HAP-1 (cell line): Measurements from ENCODE around the gene FRAS1.
"Not testable (repeated sequence)": the region's sequence is repeated elsewhere in the genome, so short reads cannot be mapped to it uniquely, and the experiment has no call there.

Experiments
- DNase-seq, 2 experiments: peaks; one replicate each; pipeline ENCODE4 v3.0.0-alpha.2; 2016 to 2020; ENCODE audit warnings: low spot score in 2 of 2
- H3K27me3 ChIP-seq: fragments of 250-450 bp; sonication (Bioruptor Pico); 2 replicates; pipeline ENCODE4 v1.5.1; 2020; ENCODE audit warnings: low read depth, mild to moderate bottlenecking, moderate library complexity
- H3K36me3 ChIP-seq: fragments of 250-450 bp; sonication (Bioruptor Pico); replicated peaks from 2 replicates; pipeline ENCODE4 v1.5.1; 2020; ENCODE audit warnings: mild to moderate bottlenecking
- H3K4me1 ChIP-seq: fragments of 250-450 bp; sonication (Bioruptor Pico); 2 replicates; pipeline ENCODE4 v1.5.1; 2020; ENCODE audit warnings: mild to moderate bottlenecking
- H3K4me3 ChIP-seq: fragments of 250-450 bp; sonication (Bioruptor Pico); 2 replicates; pipeline ENCODE4 v1.5.1; 2020; ENCODE audit warnings: mild to moderate bottlenecking, moderate library complexity
- H3K9me3 ChIP-seq: fragments of 250-450 bp; sonication (Bioruptor Pico); 2 replicates; pipeline ENCODE4 v1.5.1; 2020; ENCODE audit warnings: mild to moderate bottlenecking, moderate library complexity
- in situ Hi-C: fragments of 300-500 bp; cut with MboI; formaldehyde crosslinking; loops from 3 replicates; pipeline ENCODE4 v1.14.3; 2020; ENCODE audit warnings: low sequenced_read_pairs, inconsistent platforms, mixed read lengths

Gene FRAS1

GRCh38 chr4:78100060-78100459 lies 42.9 kb downstream of the FRAS1 start:
- in situ Hi-C loops, result no loop called here
- no peak for DNase-seq
- Histone ChIP-seq H3K9me3 (no peaks in the 10 kb centered on the region), H3K36me3 (no peaks in the 10 kb centered on the region), H3K4me1 (no peaks in the 10 kb centered on the region), H3K27me3 (no peaks in the 10 kb centered on the region), H3K4me3 (no peak overlapping the region)

GRCh38 chr4:78119698-78120097 lies 62.6 kb downstream of the FRAS1 start:
- no peak for DNase-seq
- Histone ChIP-seq H3K4me1 (no peaks in the 10 kb centered on the region), H3K36me3 (no peaks in the 10 kb centered on the region), H3K27me3 (no peaks in the 10 kb centered on the region), H3K9me3 (no peaks in the 10 kb centered on the region; the same call in 1 of the 2 replicates), H3K4me3 (no peak overlapping the region)
- in situ Hi-C loops, result no loop called here

DNA sequence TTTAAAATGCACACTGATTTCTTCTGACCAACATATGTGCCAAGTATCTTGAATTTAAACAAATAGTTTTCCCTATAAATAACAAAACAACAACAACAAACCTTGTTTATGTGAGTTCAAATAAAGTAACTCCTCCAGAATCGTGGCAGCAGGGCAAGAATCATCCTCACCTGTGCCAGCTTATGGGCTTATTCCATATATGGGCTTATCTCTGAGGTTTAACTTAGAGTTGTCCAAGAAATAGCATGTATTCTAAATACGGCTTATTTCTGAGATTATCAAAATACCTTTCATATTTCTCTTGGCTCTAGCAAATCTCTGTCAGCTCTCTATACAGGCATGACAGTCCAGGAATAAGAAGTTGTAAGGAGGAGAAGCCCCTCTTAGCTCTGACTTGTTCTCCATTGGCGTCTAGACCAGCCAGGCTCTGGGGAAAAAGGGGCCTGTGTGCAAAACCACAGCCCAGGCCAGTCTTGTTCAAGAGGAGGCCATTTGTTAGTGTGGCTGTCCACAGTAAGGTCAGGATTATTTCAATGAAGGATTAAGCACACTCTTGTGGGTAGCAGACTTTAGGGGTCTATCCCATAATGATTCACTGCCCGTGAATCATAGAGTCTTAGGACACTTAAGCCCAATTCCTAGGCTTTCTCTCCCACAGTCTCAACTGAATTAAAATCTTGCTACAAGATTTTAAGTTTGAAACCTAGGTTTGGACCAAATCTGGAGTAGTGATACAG lies 63.2 kb downstream of the FRAS1 start:
- H3K4me1 ChIP-seq, result no peaks in the 10 kb centered on the region
- no peaks in the 10 kb centered on the region for H3K36me3 ChIP-seq
- H3K4me3 ChIP-seq, result no peak overlapping the region
- DNase-seq, result no peak
- in situ Hi-C loops, result no loop called here
- H3K9me3 ChIP-seq, result no peaks in the 10 kb centered on the region; the same call in 1 of the 2 replicates
- H3K27me3 ChIP-seq, result no peaks in the 10 kb centered on the region

DNA sequence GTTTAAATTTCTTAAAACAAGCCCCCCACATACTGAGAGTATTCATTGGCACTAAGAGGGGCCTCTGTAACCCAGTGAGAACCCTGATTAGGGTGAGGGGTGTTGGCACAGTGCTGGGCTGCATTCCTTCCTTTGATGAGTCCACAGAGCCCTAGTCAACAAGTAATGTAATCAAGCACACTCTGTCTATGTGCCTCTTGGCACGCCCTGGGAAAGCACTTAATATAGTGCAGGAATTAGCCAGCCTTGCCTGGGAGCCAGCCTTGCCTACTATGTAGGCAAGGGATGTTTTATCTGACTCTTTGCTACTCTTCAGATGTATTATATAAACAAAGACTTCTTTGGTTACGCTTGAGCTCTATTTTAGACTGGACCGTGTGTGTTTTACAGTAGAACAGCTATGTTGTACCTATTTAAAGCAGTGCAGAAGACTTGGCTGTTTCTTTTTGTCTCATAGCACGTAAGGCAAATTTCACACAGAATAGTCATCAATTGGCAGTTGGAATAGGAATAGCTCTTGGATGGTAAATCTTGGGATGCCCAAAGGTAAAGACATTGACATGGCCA lies 64.3 kb downstream of the FRAS1 start:
- no peaks in the 10 kb centered on the region; the same call in 1 of the 2 replicates for H3K9me3 ChIP-seq
- no peaks in the 10 kb centered on the region for H3K4me1 ChIP-seq
- DNase-seq, result no peak
- no peak overlapping the region for H3K4me3 ChIP-seq
- in situ Hi-C loops, result no loop called here
- no peaks in the 10 kb centered on the region for H3K36me3 ChIP-seq
- no peaks in the 10 kb centered on the region for H3K27me3 ChIP-seq

GRCh38 chr4:78125834-78126331 lies 68.8 kb downstream of the FRAS1 start:
- peak in 1 of 2 experiments; percentile 63 for DNase-seq
- H3K9me3 ChIP-seq, H3K27me3 ChIP-seq, in situ Hi-C loops, H3K36me3 ChIP-seq, H3K4me1 ChIP-seq, H3K4me3 ChIP-seq: not testable (repeated sequence)

DNA sequence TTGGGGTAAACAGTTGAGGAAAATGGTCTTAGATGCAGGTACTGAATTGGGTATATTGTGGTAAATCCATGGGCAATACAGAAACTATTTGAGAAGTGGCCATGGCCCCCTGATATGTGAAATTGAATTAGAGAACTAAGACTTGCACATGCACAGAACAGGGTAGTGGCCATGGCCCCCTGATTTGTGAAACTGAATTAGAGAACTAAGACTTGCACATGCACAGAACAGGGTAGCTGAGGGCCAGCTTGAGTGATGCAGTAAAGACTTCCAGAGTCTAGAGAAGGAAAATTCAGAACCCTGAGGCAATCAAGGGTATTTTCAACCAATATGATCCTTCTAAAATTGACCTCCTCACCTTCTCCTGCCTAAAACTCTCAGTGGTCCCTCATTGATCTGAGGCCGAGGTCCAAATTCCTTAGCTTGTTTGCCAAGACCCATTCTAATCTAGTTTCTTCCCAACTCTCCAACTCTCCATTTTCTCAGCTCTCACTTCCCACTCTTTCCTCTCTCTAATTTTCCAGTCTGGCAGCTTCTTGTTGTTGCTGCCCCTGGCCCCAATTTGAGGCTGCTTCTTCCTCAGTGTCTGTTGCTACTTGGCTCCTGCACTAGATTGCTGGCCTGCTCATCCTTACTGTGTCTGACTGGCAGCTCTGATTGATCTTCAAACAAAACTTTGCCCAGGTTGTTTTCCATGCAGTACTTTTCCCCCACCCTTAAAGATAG lies 72.4 kb downstream of the FRAS1 start:
- H3K36me3 ChIP-seq, result no peaks in the 10 kb centered on the region
- no peak for DNase-seq
- H3K4me1 ChIP-seq, result peaks cover 4% of the 10 kb centered on the region
- in situ Hi-C loops, result no loop called here
- no peaks in the 10 kb centered on the region for H3K27me3 ChIP-seq
- H3K4me3 ChIP-seq, result no peak overlapping the region
- H3K9me3 ChIP-seq, result no peaks in the 10 kb centered on the region; the same call in 1 of the 2 replicates

DNA sequence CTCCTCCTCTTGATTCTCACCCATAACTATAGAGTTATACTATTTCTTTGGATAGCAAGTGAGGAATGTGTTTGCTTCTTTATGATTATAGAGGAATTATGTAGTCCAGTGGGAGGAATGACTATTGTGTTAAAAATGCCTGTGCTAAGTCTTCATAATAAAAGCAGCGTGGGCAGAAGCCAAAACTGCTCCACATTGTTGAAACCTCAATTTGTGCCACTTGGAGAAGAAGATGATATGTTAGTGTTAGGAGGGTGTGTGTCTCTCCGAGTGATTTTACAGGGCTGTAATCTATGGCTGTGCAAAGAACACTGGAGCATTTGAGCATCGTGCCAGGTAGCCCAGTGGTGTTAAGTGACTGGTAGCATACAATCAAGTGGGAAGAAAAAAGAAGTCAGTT lies 74.3 kb downstream of the FRAS1 start:
- Histone ChIP-seq H3K4me1 (peaks cover 4% of the 10 kb centered on the region), H3K36me3 (no peaks in the 10 kb centered on the region), H3K9me3 (no peaks in the 10 kb centered on the region; the same call in 1 of the 2 replicates), H3K27me3 (no peaks in the 10 kb centered on the region), H3K4me3 (no peak overlapping the region)
- in situ Hi-C loops, result no loop called here
- peak in 1 of 2 experiments; percentile 36 for DNase-seq

- H3K27me3 ChIP-seq, result no peaks in the 10 kb centered on the region
- H3K4me1 ChIP-seq, result peaks cover 4% of the 10 kb centered on the region
- H3K4me3 ChIP-seq, result no peak overlapping the region
- H3K36me3 ChIP-seq, result no peaks in the 10 kb centered on the region
- DNase-seq, result no peak
- H3K9me3 ChIP-seq, result no peaks in the 10 kb centered on the region
- in situ Hi-C loops, result no loop called here
Observed at GRCh38 chr4:78136109-78137081, 79.3 kb downstream of the FRAS1 start.

GRCh38 chr4:78137532-78137931 lies 80.4 kb downstream of the FRAS1 start:
- H3K36me3 ChIP-seq, result no peaks in the 10 kb centered on the region
- no peaks in the 10 kb centered on the region for H3K9me3 ChIP-seq
- DNase-seq, result no peak
- in situ Hi-C loops, result no loop called here
- H3K4me3 ChIP-seq, result no peak overlapping the region
- no peaks in the 10 kb centered on the region for H3K27me3 ChIP-seq
- H3K4me1 ChIP-seq, result no peaks in the 10 kb centered on the region

- H3K4me3 ChIP-seq, result no peak overlapping the region
- H3K27me3 ChIP-seq, result no peaks in the 10 kb centered on the region
- H3K9me3 ChIP-seq, result no peaks in the 10 kb centered on the region
- in situ Hi-C loops, result no loop called here
- no peaks in the 10 kb centered on the region for H3K4me1 ChIP-seq
- DNase-seq, result no peak
- H3K36me3 ChIP-seq, result no peaks in the 10 kb centered on the region
Observed at GRCh38 chr4:78138252-78138651, 81.1 kb downstream of the FRAS1 start.

- Histone ChIP-seq H3K4me1 (no peaks in the 10 kb centered on the region), H3K36me3 (no peaks in the 10 kb centered on the region), H3K27me3 (no peaks in the 10 kb centered on the region), H3K9me3 (no peaks in the 10 kb centered on the region), H3K4me3 (no peak overlapping the region)
- in situ Hi-C loops, result no loop called here
- no peak for DNase-seq
Observed at GRCh38 chr4:78143634-78144033, 86.5 kb downstream of the FRAS1 start.

DNA sequence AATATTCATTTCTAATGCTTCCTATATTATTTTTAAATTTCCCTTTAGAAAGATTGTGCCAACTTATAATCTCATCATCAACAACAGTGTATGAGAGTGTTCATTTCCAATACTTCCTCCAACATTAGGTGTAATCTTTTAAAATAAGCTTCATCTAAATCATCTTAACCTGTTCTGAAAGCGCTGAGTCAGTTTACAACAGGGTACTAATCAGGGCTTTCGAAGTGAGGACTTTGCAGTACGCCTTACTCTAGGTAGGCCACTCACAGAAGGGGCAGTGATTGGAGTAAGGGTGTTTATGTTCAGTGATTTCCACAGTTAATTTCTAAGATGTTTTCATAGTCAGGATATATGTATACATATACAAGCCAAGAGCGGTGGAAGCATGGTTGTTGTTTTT lies 87.9 kb downstream of the FRAS1 start:
- Histone ChIP-seq H3K4me1 (no peaks in the 10 kb centered on the region), H3K9me3 (no peaks in the 10 kb centered on the region), H3K27me3 (no peaks in the 10 kb centered on the region), H3K36me3 (no peaks in the 10 kb centered on the region), H3K4me3 (no peak overlapping the region)
- in situ Hi-C loops, result no loop called here
- DNase-seq, result no peak

- H3K9me3 ChIP-seq, result no peaks in the 10 kb centered on the region
- H3K27me3 ChIP-seq, result no peaks in the 10 kb centered on the region
- no peaks in the 10 kb centered on the region for H3K4me1 ChIP-seq
- in situ Hi-C loops, result no loop called here
- no peak for DNase-seq
- H3K4me3 ChIP-seq, result no peak overlapping the region
- H3K36me3 ChIP-seq, result no peaks in the 10 kb centered on the region
Observed at GRCh38 chr4:78145622-78146021, 88.5 kb downstream of the FRAS1 start.
